Bronchial epithelial cell (primary cell): Measurements from ENCODE around the gene NALF2. TPM values are rescaled to one million over a fixed set of nuclear protein-coding genes. Genes with fewer than 3 reads are reported as not detected.

Experiments
- DNase-seq: peaks from one replicate; pipeline ENCODE4 v3.0.0-alpha.2; 2010; ENCODE audit warnings: low read depth
- FAIRE-seq: peaks from 2 replicates; lab custom pipeline; 2011; peaks lifted over from hg19 to GRCh38; lab: Jason Lieb, UNC
- H3K27me3 ChIP-seq: 2 replicates; pipeline ENCODE4 v1.5.1; 2011; ENCODE audit warnings: low read length; ENCODE audit not compliant: control insufficient read depth, insufficient read depth
- H3K36me3 ChIP-seq: 2 replicates; pipeline ENCODE4 v1.5.1; 2011; ENCODE audit warnings: low read length; ENCODE audit not compliant: control insufficient read depth, insufficient read depth
- H3K4me3 ChIP-seq: 2 replicates; pipeline ENCODE4 v1.5.1; 2011; ENCODE audit warnings: mild to moderate bottlenecking, low read depth, low read length, control low read depth
- CTCF ChIP-seq: IDR thresholded peaks from 2 replicates; pipeline ENCODE4 v1.5.1; 2011; ENCODE audit warnings: mild to moderate bottlenecking, moderate library complexity, low read length, control low read depth, inconsistent platforms; ENCODE audit not compliant: insufficient read depth, severe bottlenecking
- total RNA-seq: library from RNA; depleted of rRNA; stranded (reverse); fragments of >200 nt; gene quantifications from 2 replicates; pipeline ENCODE4 v1.2.1, GENCODE V29; 2014

NALF2 gene
- total RNA-seq, 1 donor from 2014 or later: 0.79 TPM

GRCh38 chrX:69505772-69506616 is 1.9 kb downstream of the NALF2 start:
- Histone ChIP-seq H3K36me3 (no peaks in the 10 kb centered on the region), H3K4me3 (peak overlapping the region; percentile 52), H3K27me3 (no peaks in the 10 kb centered on the region)
- no peak for TF ChIP-seq CTCF
- FAIRE-seq (no peak), DNase-seq (no peak)

GRCh38 chrX:69506617-69507499 is 2.7 kb downstream of the NALF2 start:
- H3K4me3 ChIP-seq: no peak overlapping the region
- no peaks in the 10 kb centered on the region for H3K36me3 ChIP-seq
- no peak for TF ChIP-seq CTCF
- no peak for FAIRE-seq
- H3K27me3 ChIP-seq: no peaks in the 10 kb centered on the region
- DNase-seq: peak; percentile 18

- H3K27me3 ChIP-seq: no peaks in the 10 kb centered on the region
- DNase-seq (no peak), FAIRE-seq (peak; percentile 75)
- TF ChIP-seq CTCF: no peak
- no peaks in the 10 kb centered on the region for H3K36me3 ChIP-seq
- no peak overlapping the region for H3K4me3 ChIP-seq
Observed at GRCh38 chrX:69507500-69507789, 3.3 kb downstream of the NALF2 start.

GRCh38 chrX:69508610-69509009 is 4.5 kb downstream of the NALF2 start:
- Histone ChIP-seq H3K4me3 (no peak overlapping the region), H3K36me3 (no peaks in the 10 kb centered on the region), H3K27me3 (no peaks in the 10 kb centered on the region)
- DNase-seq (no peak), FAIRE-seq (no peak)
- no peak for TF ChIP-seq CTCF

GRCh38 chrX:69510137-69510715 is 6.1 kb downstream of the NALF2 start:
- no peak for FAIRE-seq
- no peak for DNase-seq
- Histone ChIP-seq H3K4me3 (no peak overlapping the region), H3K27me3 (no peaks in the 10 kb centered on the region), H3K36me3 (no peaks in the 10 kb centered on the region)
- TF ChIP-seq CTCF: no peak
